Skeletal muscle tissue (tissue), 4 donors: ENCODE data around the gene ACBD6. TPM values are rescaled to one million over a fixed set of nuclear protein-coding genes. Genes with fewer than 3 reads are reported as not detected.
A peak's percentile ranks its signal among the peaks of the same experiment; 100 is the strongest.

Source experiments
- H3K27ac ChIP-seq: one replicate; pipeline ENCODE4 v1.7.0; 2013; ENCODE audit warnings: mild to moderate bottlenecking, low read depth, low read length, inconsistent platforms
- H3K27me3 ChIP-seq, 3 donors: one replicate each; pipeline ENCODE4 v1.7.0; 2013; ENCODE audit warnings: low read length in 3 of 3; ENCODE audit not compliant: control insufficient read depth in 3 of 3, insufficient read depth in 3 of 3
- H3K36me3 ChIP-seq, 3 donors: one replicate each; pipeline ENCODE4 v1.7.0; 2013; ENCODE audit warnings: low read length in 3 of 3; ENCODE audit not compliant: control insufficient read depth in 3 of 3, insufficient read depth in 3 of 3
- H3K4me1 ChIP-seq, 3 donors: one replicate each; pipeline ENCODE4 v1.7.0; 2013; ENCODE audit warnings: low read length in 3 of 3, mild to moderate bottlenecking in 3 of 3; ENCODE audit not compliant: control insufficient read depth in 3 of 3, insufficient read depth in 3 of 3
- H3K4me3 ChIP-seq, 3 donors: one replicate each; pipeline ENCODE4 v1.7.0; 2013; ENCODE audit warnings: low read length in 3 of 3
- H3K9ac ChIP-seq, 3 donors: one replicate each; pipeline ENCODE4 v1.7.0; 2013; ENCODE audit warnings: low read length in 3 of 3, mild to moderate bottlenecking in 3 of 3, moderate library complexity in 2 of 3, low read depth in 1 of 3
- H3K9me3 ChIP-seq, 3 donors: one replicate each; pipeline ENCODE4 v1.7.0; 2013; ENCODE audit warnings: low read length in 3 of 3; ENCODE audit not compliant: control insufficient read depth in 3 of 3
- total RNA-seq: library from RNA; depleted of rRNA; stranded (reverse); fragments of >200 nt; gene quantifications from one replicate; pipeline ENCODE4 v1.2.3, GENCODE V29; 2014
- donor health status: Osteomylitis.

ACBD6 gene
- total RNA-seq, 1 donor from 2014 or later = 40.7 TPM

DNA sequence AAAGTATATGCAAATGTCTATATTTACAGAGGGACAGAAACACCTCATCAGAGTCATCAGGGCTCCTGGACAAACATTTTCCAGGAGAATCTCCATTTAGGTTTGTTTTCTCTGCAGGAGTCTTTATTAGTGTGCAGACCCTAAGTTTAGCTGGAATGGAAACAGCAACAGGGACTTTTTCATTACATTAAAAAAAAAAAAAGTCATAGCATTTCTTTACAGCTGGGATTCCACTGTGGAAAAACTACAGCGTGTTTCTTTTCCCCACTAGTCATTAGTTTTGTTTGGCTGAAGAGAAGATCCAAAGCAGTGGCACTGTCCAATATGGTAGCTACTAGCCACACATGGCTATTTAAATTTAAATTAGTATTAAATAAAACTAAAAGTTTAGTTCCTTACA, 222.7 kb downstream of the ACBD6 start:
- H3K27ac ChIP-seq = no peak overlapping the region
- H3K36me3 ChIP-seq = peaks cover 0 to 6% (median under 1%) of the 10 kb centered on the region in 3 donors

DNA sequence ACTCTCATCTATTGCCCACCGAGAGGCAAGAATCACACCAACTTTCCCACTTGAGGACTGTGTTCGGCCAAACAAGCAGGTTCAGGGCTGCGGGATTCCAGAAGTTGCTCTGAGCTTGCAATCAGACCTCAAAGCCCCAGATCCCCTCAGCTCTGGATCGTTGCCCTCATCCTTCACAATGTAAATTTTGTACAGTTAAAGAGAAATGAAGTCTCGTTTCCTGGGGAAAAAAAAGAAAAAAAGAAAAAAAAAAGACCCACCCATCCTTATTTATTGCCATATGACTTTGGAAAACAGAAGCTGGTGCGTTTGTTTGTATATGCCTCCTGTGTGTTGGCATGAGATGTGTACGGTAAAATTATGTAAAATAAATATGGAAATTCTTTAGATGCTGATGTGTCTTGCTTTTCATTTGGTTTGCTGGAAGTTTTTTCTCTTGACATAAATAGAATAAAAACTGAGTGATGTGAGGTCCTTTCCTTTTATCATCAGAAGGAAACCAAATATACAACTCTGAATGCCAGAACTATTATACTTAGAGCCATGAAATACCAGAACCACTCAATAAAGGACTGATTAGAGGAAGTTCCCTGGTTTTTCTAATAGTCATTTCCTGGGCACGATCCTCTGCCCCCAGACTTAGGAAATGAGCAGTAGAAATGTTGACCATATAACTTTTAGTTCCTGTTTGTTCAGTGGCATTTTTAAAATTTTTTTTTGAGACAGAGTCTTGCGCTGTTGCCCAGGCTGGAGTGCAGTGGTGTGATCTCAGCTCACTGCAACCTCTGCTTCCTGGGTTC, 223.6 kb downstream of the ACBD6 start:
- peak overlapping the region; percentile 52 for H3K27ac ChIP-seq
- H3K4me1 ChIP-seq = peaks cover 4 to 24% (median 22%) of the 10 kb centered on the region in 3 donors
- no peaks in the 10 kb centered on the region for H3K9me3 ChIP-seq
- H3K36me3 ChIP-seq = peaks cover 3 to 8% (median 5%) of the 10 kb centered on the region in 3 donors
- no peak overlapping the region for H3K9ac ChIP-seq
- no peak overlapping the region for H3K4me3 ChIP-seq
- H3K27me3 ChIP-seq = no peaks in the 10 kb centered on the region

More for the DNA sequence above, 222.7 kb downstream of the ACBD6 start:
- Histone ChIP-seq H3K4me3 (no peak overlapping the region), H3K27me3 (no peaks in the 10 kb centered on the region), H3K9ac (no peak overlapping the region), H3K9me3 (no peaks in the 10 kb centered on the region), H3K4me1 (peaks cover 4 to 24% (median 22%) of the 10 kb centered on the region in 3 donors)

DNA sequence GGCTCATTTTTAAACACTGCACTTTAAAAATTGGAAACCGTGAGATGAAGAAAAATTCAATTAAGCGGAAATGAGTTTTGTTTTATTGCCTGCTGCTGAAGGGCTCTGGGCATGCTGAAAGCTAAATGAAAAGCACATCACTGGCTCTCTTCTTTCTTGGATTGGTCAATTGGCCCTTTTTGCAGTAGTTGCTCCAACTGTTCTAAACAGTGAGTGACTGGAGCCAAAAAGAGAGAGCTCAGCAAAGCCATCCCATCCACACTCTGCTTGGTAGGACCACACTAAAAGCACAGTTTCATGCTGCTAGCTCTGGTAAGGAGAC, 224.2 kb downstream of the ACBD6 start:
- no peaks in the 10 kb centered on the region for H3K27me3 ChIP-seq
- H3K4me3 ChIP-seq = no peak overlapping the region
- no peaks in the 10 kb centered on the region for H3K9me3 ChIP-seq
- H3K27ac ChIP-seq = peak overlapping the region; percentile 52
- H3K9ac ChIP-seq = no peak overlapping the region
- H3K36me3 ChIP-seq = peaks cover 3 to 8% (median 5%) of the 10 kb centered on the region in 3 donors
- peaks cover 4 to 24% (median 22%) of the 10 kb centered on the region in 3 donors for H3K4me1 ChIP-seq

DNA sequence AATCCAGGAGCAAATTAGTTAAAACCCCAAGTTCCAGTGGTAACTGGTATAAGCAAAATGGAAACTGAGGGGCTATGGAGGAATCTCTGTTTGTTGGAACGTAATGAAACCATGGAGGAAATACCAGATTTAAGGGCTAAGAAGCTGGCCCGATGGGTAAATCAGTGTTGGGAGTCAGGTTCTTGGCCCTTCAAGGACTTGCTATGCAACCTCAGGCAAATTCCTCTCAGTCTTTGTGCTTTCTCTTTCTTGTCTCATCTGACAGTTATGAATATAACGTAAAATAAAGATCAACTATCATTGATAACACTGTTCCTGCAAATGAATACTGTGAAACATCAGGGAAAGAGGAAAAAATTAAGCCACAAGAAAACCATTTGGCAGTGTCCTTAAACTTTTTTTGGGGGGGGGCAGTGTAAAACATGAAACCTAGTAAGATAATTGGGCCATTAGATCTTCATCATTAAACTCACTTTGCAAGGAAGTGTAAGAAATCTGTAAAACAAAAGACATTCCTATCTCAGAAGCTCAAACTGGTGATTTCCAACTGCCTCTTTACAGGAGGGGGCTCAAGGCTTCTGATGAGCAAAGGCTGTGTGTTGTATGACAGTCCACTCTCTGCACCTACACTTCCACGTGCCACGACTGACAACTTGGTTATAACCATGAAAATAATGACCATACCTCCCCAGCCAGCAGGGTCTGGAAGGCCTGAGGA, 224.7 kb downstream of the ACBD6 start:
- Histone ChIP-seq H3K4me3 (no peak overlapping the region), H3K27me3 (no peaks in the 10 kb centered on the region), H3K27ac (peak overlapping the region; percentile 52), H3K9ac (no peak overlapping the region), H3K9me3 (no peaks in the 10 kb centered on the region), H3K36me3 (peaks cover 3 to 8% (median 5%) of the 10 kb centered on the region in 3 donors), H3K4me1 (peaks cover 4 to 24% (median 22%) of the 10 kb centered on the region in 3 donors)

DNA sequence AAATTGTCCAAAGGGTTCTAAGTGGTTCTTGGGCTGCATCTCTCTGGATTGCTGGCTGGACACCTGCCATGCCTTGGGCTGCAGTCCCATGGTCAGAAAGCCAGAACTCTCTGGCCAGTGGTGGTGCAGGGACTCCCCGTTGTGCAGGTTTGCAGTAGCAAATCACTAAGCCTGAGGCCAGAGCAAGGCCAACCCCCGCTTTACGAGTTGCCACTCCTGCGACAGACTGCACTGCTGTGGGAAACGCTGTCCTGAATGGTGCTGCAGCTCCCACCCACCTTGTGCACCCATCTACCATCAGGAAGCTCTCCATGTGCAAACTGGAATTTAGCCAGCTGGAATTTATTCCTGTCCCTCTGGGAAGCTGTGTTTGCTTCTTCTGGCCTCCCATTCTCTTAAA, 226.7 kb downstream of the ACBD6 start:
- peaks cover 3 to 8% (median 5%) of the 10 kb centered on the region in 3 donors for H3K36me3 ChIP-seq
- no peak overlapping the region for H3K27ac ChIP-seq
- no peaks in the 10 kb centered on the region for H3K9me3 ChIP-seq
- no peaks in the 10 kb centered on the region for H3K27me3 ChIP-seq
- H3K9ac ChIP-seq = no peak overlapping the region
- H3K4me3 ChIP-seq = no peak overlapping the region
- H3K4me1 ChIP-seq = peaks cover 4 to 25% (median 24%) of the 10 kb centered on the region in 3 donors

DNA sequence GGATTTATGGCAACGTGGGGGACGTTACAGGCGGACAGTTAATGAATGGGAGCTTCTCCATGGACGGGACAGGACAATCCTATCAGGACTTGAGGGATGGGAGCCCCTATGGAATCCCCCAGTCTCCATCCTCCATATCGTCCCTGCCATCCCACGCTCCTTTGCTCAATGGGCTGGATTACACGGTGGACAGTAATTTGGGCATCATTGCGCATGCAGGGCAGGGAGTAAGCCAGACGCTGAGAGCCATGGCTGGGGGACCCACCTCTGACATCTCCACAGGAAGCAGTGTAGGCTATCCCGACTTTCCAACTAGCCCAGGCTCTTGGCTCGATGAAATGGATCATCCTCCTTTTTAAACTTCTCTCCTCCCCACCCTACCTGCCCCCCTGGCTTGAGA, 228.2 kb downstream of the ACBD6 start:
- Histone ChIP-seq H3K9me3 (no peaks in the 10 kb centered on the region), H3K9ac (no peak overlapping the region), H3K27me3 (no peaks in the 10 kb centered on the region), H3K4me3 (no peak overlapping the region), H3K27ac (no peak overlapping the region), H3K36me3 (peaks cover 3 to 8% (median 5%) of the 10 kb centered on the region in 3 donors), H3K4me1 (peaks cover 4 to 25% (median 24%) of the 10 kb centered on the region in 3 donors)

DNA sequence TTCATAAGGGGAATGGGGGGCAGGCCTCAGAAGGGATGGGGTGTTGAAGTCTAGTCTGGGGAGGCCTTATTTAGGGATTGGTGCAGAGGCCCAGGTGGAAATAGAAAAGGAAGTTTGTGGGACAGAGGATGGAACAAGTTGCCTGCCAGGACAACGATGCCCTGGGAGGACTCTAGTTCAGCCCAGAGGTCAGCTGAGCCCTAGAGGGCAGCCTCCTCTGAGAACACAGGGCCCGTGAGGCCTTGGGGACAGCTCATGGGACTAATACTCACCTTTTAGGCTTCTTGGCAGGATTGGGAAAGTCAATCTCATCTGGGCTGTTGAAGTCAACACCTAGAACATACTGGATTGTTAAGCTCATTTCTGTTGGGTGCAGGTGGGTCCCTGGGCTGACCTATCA, 229.3 kb downstream of the ACBD6 start:
- Histone ChIP-seq H3K36me3 (peaks cover 3 to 8% (median 5%) of the 10 kb centered on the region in 3 donors), H3K4me3 (no peak overlapping the region), H3K9ac (no peak overlapping the region), H3K27me3 (no peaks in the 10 kb centered on the region), H3K27ac (no peak overlapping the region), H3K9me3 (no peaks in the 10 kb centered on the region), H3K4me1 (peaks cover 4 to 23% (median 19%) of the 10 kb centered on the region in 3 donors)

DNA sequence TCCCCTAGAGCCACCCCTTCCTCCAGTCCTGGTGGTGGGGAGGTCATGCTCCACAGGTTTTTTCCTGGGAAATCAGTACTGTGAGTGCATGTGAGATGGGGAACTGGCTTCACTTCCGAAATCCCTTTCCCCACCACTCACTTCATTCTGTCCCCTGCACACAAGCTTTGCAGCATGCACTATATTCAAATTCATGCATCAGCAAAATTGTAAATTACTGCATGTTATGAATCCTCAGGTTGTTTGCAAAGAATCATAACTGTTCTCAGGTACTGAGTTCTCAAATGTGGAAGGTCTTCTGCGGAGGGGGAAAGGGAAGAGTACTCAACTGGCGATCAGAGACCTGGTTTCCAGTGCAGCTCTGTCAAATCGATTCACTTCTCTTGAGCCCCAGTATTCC, 230.0 kb downstream of the ACBD6 start:
- H3K27ac ChIP-seq = no peak overlapping the region
- H3K9ac ChIP-seq = no peak overlapping the region
- H3K4me3 ChIP-seq = no peak overlapping the region
- H3K9me3 ChIP-seq = no peaks in the 10 kb centered on the region
- no peaks in the 10 kb centered on the region for H3K27me3 ChIP-seq
- peaks cover 4 to 22% (median 15%) of the 10 kb centered on the region in 3 donors for H3K4me1 ChIP-seq
- peaks cover 3 to 8% (median 5%) of the 10 kb centered on the region in 3 donors for H3K36me3 ChIP-seq

DNA sequence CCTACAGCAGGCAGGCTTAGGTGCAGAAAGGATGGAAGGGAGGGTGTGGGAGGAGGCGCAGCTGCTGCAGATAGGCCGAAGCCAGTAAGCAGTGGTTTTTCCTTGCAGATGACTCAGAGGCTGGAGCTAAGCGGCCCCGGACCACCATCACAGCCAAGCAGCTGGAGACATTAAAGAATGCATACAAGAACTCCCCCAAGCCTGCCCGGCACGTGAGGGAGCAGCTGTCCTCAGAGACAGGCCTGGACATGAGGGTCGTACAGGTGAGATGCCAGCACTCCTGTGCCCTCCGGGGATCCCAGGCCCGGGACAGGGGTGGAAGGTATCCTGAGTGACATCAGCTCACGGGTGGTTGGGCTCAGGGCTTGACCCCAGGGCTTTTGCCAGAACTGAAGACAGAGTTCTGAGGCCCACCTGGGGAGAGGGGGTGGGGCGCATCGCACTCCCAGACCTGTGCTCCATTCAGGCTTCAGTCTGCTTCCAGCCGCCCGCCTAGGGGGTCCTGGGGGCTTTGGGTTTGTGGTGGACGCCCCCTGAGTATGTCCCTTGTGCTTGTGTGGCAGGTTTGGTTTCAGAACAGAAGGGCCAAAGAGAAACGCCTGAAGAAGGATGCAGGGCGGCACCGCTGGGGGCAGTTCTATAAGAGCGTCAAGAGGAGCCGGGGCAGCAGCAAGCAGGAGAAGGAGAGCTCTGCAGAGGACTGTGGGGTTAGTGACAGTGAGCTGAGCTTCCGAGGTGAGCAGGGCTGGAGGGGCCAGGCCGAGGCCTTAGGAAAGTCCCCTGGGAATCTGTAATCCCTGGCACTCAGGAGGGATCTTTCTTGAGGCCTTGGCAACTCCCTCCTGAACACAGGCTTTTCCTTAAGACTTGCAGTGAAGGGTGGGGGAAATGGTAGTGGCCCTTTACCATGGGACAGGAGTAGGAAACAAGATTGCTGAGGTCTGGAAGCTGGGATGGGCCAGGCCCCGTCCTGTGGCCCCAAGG, 230.8 kb downstream of the ACBD6 start:
- H3K4me3 ChIP-seq = no peak overlapping the region
- H3K27me3 ChIP-seq = peaks cover 0 to 4% (median 0%) of the 10 kb centered on the region in 3 donors
- H3K36me3 ChIP-seq = peaks cover 3 to 8% (median 5%) of the 10 kb centered on the region in 3 donors
- H3K9me3 ChIP-seq = no peaks in the 10 kb centered on the region
- H3K4me1 ChIP-seq = peaks cover 0 to 13% (median 8%) of the 10 kb centered on the region in 3 donors
- no peak overlapping the region for H3K9ac ChIP-seq
- no peak overlapping the region for H3K27ac ChIP-seq
